Suprapubic skin (tissue), 4 donors: ENCODE measurements around the gene ING3. TPM values are rescaled to one million over a fixed set of nuclear protein-coding genes. Genes with fewer than 3 reads are reported as not detected.

Experiments used
- DNase-seq, 2 donors: peaks; one replicate each; pipeline ENCODE4 v3.0.0-alpha.2; 2019; ENCODE audit warnings: low spot score in 2 of 2
- H3K27ac ChIP-seq: fragments of 200-600 bp; sonication (generic); one replicate; pipeline ENCODE4 v1.5.1; 2019
- H3K27me3 ChIP-seq: fragments of 200-600 bp; sonication (generic); one replicate; pipeline ENCODE4 v1.5.1; 2019
- H3K36me3 ChIP-seq: fragments of 200-600 bp; sonication (generic); one replicate; pipeline ENCODE4 v1.5.1; 2019
- H3K4me1 ChIP-seq: fragments of 200-600 bp; sonication (generic); one replicate; pipeline ENCODE4 v1.5.1; 2019
- H3K4me3 ChIP-seq: fragments of 200-600 bp; sonication (generic); one replicate; pipeline ENCODE4 v1.5.1; 2019; ENCODE audit warnings: mild to moderate bottlenecking
- H3K9me3 ChIP-seq: fragments of 200-600 bp; sonication (generic); one replicate; pipeline ENCODE4 v1.5.1; 2019
- EP300 ChIP-seq: sonication (generic); formaldehyde crosslinking; IDR thresholded peaks from one replicate; pipeline ENCODE4 v1.6.1; 2017; ENCODE audit warnings: antibody characterized with exemption
- POLR2A ChIP-seq, 2 donors: fragments of 450-650 bp; IDR thresholded peaks; one replicate each; pipeline ENCODE4 v1.6.1; 2017; ENCODE audit warnings: antibody characterized with exemption in 2 of 2, mild to moderate bottlenecking in 2 of 2, moderate library complexity in 2 of 2
- POLR2AphosphoS5 ChIP-seq, 3 donors: sonication (generic); formaldehyde crosslinking; IDR thresholded peaks; one replicate each; pipeline ENCODE4 v1.6.1; 2017; ENCODE audit warnings: antibody characterized with exemption in 3 of 3
- WGBS: methylation state at CpG from one replicate; pipeline ENCODE4 v1.1.5; 2018; 5-methylcytosine and 5-hydroxymethylcytosine counted together
- total RNA-seq, 4 donors: library from RNA; depleted of rRNA; stranded (reverse); fragments of >200 nt; gene quantifications; one replicate each; pipeline ENCODE4 v1.1.0, GENCODE V29; 2016
- TF ChIP-seq, protein P1 (sequence below), 2 donors: fragments of 200-600 bp in 1 of 2; fragments of 450-650 bp in 1 of 2; sonication (generic) in 1 of 2; IDR thresholded peaks; one replicate each; pipeline ENCODE4 v1.5.1; 2016 to 2019; ENCODE audit warnings: antibody characterized with exemption in 2 of 2, mild to moderate bottlenecking in 1 of 2, moderate library complexity in 1 of 2

The ING3 gene
- total RNA-seq, 4 donors from 2014 or later, result 12.6 to 17.8 (median 16.2) TPM

DNA sequence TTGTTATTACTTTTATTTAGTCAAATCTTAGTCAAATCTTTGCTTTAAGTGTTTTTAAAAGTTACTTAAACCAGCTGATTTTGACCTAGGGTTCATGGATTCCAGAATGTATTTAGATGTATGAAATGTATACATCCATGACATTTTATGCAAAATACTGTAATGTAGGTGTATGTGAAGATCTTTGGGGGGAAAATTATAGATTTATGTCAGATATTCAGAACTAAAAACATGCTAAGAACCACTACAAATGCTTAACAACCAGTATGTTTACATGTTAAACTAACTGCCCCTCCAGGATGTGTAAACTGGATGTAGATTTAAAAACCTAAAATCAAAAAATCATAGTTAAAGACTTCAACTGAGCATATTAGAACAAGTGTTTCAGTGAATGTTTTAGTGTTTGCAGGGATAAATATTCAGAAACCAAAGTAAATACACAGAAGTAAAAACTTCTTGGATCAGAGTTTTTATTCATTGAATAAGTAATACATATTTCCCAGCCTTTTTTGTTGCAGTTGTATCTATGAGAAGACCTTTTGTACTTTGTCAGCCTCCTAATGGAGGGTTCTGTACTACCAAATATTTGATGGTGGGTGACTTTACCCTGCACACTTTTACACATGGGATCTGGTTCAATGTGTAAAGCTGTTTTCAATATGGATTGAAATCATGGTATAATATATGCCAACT lies 41.8 kb downstream of the ING3 start:
- Histone ChIP-seq H3K9me3 (no peaks in the 10 kb centered on the region), H3K36me3 (no peaks in the 10 kb centered on the region), H3K27me3 (peaks cover 11% of the 10 kb centered on the region), H3K4me3 (no peak overlapping the region), H3K27ac (peak overlapping the region; percentile 11), H3K4me1 (peaks cover 22% of the 10 kb centered on the region)
- no peak for TF ChIP-seq EP300
- TF ChIP-seq, protein P1, sequence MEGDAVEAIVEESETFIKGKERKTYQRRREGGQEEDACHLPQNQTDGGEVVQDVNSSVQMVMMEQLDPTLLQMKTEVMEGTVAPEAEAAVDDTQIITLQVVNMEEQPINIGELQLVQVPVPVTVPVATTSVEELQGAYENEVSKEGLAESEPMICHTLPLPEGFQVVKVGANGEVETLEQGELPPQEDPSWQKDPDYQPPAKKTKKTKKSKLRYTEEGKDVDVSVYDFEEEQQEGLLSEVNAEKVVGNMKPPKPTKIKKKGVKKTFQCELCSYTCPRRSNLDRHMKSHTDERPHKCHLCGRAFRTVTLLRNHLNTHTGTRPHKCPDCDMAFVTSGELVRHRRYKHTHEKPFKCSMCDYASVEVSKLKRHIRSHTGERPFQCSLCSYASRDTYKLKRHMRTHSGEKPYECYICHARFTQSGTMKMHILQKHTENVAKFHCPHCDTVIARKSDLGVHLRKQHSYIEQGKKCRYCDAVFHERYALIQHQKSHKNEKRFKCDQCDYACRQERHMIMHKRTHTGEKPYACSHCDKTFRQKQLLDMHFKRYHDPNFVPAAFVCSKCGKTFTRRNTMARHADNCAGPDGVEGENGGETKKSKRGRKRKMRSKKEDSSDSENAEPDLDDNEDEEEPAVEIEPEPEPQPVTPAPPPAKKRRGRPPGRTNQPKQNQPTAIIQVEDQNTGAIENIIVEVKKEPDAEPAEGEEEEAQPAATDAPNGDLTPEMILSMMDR (IDR thresholded peaks at IDR 0.05), result no peak
- no peak for TF ChIP-seq POLR2AphosphoS5 (IDR thresholded peaks at IDR 0.05)
- TF ChIP-seq POLR2A (IDR thresholded peaks at IDR 0.05), result no peak
- no peak for DNase-seq

DNA sequence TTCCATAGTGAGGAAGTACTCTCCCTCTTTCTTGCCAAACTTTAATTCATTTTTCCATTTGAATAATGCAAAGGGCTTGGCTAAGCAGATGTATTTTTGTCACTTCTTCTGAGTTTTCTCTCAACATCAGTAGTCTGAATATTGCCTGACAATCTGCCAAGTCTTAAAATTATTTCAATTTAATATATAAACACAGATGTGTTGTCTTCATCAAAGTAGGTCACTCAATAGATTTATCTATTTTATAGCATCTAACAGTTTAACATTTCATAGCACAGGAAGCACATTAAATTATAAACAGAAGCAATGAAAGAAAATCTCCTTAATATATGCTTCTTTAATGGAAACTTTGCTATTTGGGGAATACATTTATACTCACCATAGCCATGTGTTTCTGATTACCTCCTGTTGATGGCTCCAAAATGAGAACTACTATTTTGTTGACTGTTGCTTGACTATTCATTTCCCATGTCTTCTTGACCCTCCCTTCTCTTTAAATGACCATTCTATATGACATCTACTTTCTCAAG lies 42.5 kb downstream of the ING3 start:
- Histone ChIP-seq H3K4me3 (no peak overlapping the region), H3K36me3 (no peaks in the 10 kb centered on the region), H3K9me3 (no peaks in the 10 kb centered on the region), H3K4me1 (peaks cover 18% of the 10 kb centered on the region), H3K27ac (no peak overlapping the region), H3K27me3 (peaks cover 11% of the 10 kb centered on the region)
- DNase-seq, result no peak
- no peak for TF ChIP-seq EP300
- no peak for TF ChIP-seq POLR2AphosphoS5 (IDR thresholded peaks at IDR 0.05)

DNA sequence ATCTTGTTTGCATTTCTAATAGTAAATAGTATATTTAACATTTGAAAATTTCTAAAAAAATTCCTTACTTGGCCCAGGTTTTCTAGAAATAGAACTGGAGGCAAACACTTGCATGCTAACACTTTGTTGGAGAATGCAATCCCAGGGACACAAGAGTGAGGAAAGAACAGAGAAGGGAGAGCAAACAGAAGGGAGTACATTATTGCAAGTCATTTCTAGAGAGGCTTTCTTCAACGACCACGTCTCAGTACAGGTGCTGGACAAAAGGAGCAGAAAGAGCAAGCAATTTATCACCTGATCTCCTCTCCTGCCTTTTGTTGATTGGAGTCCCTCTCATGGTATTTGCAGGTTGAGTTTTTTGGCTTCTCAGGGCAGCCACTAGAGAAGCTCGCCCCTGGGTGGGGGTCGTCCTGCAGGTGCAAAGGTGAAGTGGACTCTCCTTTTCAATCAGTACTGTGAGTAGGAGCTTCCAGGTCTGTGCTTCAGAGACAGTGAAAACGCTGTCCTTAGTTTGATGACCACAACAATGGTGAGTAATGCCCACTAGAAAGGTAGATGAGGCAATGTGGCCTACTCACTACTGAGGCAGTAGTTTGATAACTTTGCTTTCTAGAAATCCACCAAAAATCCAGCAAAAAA lies 43.1 kb downstream of the ING3 start:
- Histone ChIP-seq H3K4me1 (peaks cover 14% of the 10 kb centered on the region), H3K27ac (no peak overlapping the region), H3K4me3 (no peak overlapping the region), H3K27me3 (peaks cover 11% of the 10 kb centered on the region), H3K9me3 (no peaks in the 10 kb centered on the region), H3K36me3 (no peaks in the 10 kb centered on the region)
- WGBS, result 78% methylated on average over 5 of the region's 5 CpGs
- no peak for DNase-seq
- TF ChIP-seq EP300 (no peak), POLR2AphosphoS5 (IDR thresholded peaks at IDR 0.05) (no peak), POLR2A (IDR thresholded peaks at IDR 0.05) (no peak)
- TF ChIP-seq, protein P1 (IDR thresholded peaks at IDR 0.05), result no peak

DNA sequence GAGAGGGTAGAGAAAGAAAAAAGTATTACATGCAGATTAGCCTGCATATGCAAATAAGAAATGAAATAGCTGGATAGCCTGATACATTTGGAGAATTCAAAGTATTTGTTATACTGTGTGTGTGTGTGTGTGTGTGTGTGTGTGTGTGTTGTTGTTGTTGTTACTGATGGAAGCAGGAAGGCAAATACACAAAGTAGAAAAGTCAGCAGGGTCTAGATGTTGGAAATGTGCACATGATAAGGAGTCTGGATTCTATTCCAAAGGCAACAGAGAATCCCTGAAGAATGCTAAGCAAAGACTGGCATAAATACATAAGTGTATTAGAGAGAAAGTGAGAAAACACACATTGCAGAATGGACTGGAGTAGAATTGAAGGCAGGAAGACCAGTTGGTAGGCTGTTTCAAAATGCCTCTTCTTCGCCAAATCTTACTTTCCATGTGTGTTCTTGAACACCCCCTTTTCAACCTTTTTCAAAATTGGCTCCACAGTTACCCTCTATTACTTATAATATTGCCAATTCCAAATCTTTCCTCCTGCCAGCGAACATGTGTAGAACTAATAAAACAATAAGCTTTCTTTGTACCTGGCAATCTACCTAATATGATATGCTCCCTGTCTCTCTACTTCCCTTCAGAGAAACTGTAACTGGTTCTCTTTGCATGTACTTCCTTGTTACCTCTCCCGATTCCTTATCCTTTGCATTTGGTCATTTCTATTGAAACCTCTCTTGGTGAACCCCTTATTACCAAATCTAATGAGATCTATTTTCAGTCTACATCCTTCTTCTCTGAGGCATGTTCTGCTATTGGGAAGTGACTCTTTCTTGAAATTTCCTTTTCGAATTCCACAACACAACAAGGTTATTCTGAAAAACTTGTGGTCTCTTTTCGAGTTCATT lies 44.2 kb downstream of the ING3 start:
- Histone ChIP-seq H3K36me3 (no peaks in the 10 kb centered on the region), H3K27ac (no peak overlapping the region), H3K4me3 (no peak overlapping the region), H3K9me3 (no peaks in the 10 kb centered on the region), H3K4me1 (peaks cover 14% of the 10 kb centered on the region), H3K27me3 (peaks cover 6% of the 10 kb centered on the region)
- TF ChIP-seq POLR2A (IDR thresholded peaks at IDR 0.05), result no peak
- TF ChIP-seq, protein P1 (IDR thresholded peaks at IDR 0.05), result no peak
- TF ChIP-seq EP300, result no peak
- TF ChIP-seq POLR2AphosphoS5 (IDR thresholded peaks at IDR 0.05), result no peak
- WGBS, result 84% methylated on average over 5 of the region's 5 CpGs
- DNase-seq, result no peak

DNA sequence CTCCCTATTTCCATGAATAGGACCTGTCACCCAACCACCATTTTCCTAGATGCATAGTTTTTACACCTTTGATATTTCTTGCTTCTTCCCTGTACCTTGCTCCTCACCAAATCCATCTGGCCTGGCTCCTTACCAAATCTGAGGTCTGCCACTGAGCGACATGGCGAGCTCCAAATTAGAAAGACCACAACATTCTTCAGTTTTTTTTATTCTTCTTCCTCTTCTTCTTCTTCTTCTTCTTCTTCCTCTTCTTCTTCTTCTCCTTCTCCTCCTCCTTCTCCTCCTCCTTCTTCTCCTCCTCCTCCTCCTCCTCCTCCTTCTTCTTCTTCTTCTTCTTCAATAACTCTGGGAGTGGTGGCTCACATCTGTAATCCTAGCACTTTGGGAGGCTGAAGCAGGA lies 45.1 kb downstream of the ING3 start:
- Histone ChIP-seq H3K27ac (no peak overlapping the region), H3K27me3 (peaks cover 6% of the 10 kb centered on the region), H3K4me1 (peaks cover 14% of the 10 kb centered on the region), H3K36me3 (no peaks in the 10 kb centered on the region), H3K9me3 (no peaks in the 10 kb centered on the region), H3K4me3 (no peak overlapping the region)
- DNase-seq, result no peak
- TF ChIP-seq POLR2AphosphoS5 (IDR thresholded peaks at IDR 0.05), result no peak
- TF ChIP-seq POLR2A (IDR thresholded peaks at IDR 0.05), result no peak
- TF ChIP-seq, protein P1 (IDR thresholded peaks at IDR 0.05), result no peak
- TF ChIP-seq EP300, result no peak
- WGBS, result 58% methylated on average over 2 of the region's 2 CpGs
